GM19328 (cell line): ENCODE data around the gene SLC25A30.
"Not testable (repeated sequence)": the region's sequence is repeated elsewhere in the genome, so short reads cannot be mapped to it uniquely, and the experiment has no call there.

Source experiments
- ATAC-seq: cut with Tn5 transposase; IDR thresholded peaks from one replicate; pipeline ENCODE4 v1.9.1; 2021; ENCODE audit warnings: mild to moderate bottlenecking, moderate library complexity; ENCODE audit not compliant: unreplicated experiment

Gene SLC25A30

DNA sequence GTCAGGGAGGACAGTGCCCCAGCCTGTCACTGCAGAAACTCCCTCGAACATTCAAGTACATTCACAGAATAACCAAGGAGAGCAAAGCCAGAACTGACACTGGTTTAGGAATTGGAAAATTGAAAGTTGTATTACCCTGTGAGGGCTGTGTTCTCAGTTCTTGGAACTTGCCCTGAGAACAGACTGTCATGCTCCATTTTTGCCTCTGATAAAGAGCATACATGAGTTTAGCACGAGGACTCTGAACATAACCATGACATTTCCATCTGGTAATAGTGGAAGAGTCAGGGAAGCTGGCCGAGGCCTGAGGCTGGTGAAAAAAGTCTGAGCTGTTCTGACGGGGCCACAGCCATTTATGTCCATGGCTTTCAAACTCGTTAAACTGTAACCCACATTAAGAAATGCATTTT, 15.2 kb upstream of the SLC25A30 start:
- no peak for ATAC-seq

DNA sequence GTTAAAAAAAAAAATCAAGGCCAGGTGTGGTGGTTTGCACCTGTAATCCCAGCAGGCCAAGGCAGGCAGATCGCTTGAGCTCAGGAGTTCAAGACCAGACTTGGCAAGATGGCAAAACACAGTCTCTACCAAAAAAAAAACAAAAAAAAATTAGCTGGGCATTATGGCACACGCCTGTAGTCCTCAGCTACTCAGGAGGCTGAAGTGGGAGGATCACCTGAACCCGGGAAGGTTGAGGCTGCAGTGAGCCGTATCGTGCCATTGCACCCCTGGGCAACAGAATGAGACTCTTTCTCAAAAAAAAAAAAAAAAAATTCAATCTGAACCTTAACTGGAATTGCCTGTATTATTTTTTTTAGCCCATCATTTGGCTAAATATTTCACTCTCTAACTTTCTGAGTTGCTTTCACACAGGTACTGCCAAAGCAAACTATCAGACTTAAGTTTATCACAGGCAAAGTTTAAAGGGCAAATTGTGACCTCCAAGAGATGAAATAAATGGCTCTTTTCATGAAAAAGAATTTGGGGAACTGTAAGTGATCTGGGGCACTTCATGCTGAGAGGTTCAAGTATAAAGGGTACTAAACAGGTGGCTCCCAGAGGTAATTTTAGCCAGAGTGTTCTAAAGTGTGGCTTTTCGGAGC, 14.7 kb upstream of the SLC25A30 start:
- no peak for ATAC-seq

DNA sequence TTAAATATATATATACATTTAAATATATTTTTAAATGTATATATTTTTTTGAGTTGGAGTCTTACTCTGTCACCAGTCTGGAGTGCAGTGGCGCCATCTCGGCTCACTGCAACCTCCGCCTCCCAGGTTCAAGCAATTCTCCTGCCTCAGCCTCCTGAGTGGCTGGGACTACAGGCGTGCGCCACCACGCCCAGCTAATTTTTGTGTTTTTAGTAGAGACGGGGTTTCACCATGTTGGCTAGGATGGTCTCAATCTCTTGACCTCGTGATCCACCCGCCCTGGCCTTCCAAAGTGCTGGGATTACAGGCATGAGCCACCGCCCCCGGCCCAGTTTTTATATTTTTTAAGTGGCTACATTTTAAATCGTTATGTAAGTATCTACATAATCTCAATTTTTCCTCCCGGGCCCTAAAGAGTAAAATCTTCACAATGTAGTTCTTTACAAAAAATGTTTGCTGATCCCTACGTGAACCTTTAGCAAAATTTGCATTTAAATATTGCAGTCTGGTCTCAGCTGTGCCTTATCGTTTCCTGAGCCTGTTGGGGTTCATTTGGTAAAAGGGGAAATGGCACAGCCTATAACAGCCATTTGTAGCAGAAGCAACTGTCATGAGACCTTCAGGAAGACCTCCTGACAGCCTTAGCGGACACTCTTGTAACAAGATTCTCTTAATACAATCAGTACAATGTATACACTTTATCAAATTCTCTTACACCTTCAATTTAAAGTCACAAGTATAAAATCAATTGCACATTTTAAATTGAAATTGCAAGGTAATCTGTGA, 8.1 kb upstream of the SLC25A30 start:
- ATAC-seq = not testable (repeated sequence)

DNA sequence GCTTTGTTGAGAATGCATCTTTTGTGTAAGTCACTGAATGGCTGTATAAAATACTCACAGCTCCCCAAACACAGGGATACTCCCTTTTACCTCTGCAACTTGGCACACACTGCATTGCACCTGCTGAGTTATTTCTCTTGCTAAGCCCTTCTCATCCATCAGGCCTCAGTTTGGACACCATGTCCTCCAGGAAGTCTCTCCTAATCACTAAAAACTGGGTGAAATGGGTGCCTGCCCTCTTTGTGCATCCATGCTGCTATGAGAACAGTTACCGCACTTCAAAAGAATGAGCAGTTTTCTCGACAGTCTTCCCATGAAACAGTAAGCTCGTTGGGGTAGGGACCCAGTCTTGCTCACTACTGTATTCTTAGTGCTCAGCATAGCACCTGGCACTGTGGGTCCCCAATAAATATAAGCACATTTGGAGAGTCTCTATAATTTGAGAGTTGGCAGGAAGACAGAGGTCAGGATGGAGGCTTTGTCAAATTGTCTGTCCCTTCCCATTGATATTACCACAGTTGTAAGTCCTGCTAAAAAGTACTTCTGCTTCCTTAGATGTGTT, 4.6 kb upstream of the SLC25A30 start:
- ATAC-seq = no peak

DNA sequence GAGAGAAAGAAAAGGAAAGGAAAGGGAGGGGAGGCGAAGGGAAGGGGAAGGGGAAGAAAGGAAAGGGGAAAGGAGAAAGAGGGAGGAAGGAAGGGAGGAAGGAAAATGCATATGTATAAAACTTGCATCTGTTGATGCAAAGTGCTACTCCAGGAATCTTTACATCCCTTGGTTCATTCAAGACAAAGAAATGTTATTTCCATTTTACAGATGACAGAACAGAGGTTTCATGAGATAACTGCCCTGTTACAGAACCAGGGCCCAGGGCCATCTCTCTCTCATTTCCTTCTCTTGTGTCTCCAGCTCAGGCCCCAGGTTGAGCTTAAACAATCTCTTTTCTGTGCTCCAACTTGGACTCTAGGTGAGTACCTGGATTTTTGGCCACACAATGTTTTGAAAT, 1.8 kb upstream of the SLC25A30 start:
- ATAC-seq = no peak

- not testable (repeated sequence) for ATAC-seq
Measured at GRCh38 chr13:45419389-45419788, 1.2 kb upstream of the SLC25A30 start.

DNA sequence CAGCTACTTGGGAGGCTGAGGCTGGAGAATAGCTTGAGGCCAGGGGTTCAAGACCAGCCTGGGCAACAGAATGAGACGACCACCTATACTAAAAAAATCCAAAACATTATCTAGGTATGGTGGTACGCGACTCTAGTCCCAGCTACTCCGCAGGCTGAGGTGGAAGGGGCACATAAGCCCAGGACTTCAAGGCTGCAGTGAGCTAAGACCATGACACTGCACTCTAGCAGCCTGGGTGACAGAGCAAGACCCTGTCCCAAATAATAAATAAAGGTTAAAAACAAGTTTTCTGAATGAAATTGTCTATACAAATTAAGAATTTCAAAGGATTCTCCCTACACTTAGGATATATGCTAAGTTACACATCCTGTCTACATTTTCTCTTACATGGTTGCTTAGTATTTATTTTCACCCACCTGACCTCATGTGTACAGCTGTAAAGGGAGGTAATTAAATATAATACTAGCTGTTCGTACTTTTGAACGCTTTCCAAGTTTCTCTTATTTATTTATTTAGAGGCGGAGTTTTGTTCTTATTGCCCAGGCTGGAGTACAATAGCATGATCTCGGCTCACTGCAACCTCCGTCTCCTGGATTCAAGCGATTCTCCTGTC, 1.6 kb downstream of the SLC25A30 start:
- ATAC-seq = no peak

DNA sequence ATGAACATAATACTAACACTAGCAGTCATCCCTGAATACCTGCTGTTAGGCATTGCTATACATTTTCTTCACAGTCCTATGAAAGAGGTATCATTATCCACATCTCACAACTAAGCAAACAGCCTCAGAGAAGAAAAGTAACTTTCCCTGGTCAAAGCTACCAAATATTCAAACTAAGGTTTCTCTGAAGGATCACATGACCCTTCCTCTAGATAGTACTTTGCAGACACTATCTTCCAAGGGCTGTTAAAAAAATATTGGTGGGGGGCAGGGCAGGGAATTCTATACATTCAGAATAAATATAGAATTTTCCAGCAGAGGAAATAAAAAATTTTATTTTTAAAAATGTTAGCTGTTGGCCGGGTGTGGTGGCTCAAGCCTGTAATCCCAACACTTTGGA, 3.1 kb downstream of the SLC25A30 start:
- ATAC-seq = no peak

DNA sequence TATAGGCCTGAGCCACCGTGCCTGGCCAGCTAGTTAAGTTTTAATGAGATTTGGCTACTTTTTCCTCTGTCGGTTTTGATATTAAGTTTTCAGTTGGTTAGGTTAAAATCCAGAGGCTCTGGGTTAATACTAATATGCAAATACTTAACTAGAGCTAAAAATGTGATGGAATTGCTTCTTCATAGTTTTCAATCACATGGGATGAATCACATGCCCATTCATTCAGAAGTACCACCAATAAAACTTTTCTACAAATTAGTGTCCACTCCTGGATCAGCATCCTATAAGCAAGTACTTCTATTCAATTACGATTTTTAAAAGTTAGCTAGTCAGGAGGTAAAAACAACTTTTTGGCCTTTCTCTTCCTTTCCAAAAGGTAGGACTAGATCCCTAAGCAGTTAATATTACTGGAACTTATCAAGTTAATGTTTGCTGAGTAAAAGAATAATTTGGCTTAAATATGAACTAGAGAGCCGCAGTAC, 4.3 kb downstream of the SLC25A30 start:
- ATAC-seq = no peak

GRCh38 chr13:45412274-45413049, 5.7 kb downstream of the SLC25A30 start:
- no peak for ATAC-seq

DNA sequence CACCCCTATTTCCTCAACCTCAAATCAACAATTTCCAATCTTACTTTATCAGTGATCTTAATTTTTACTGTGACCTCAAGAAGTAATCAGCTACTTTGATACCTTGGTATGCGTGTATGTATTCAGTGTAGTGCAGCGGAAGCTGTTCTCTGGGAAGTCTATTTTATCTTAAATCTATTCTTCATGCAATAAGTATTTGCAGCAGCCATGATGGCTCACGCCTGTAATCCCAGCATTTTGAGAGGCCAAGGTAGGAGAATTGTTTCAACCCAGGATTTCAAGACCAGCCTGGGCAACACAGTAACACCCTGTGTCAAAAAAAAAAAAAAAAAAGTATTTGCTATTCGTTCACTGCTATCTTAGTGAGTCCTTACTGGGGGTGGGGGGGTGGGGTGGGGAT, 6.5 kb downstream of the SLC25A30 start:
- ATAC-seq = no peak

- ATAC-seq = no peak
Measured at GRCh38 chr13:45411221-45411620, 7.0 kb downstream of the SLC25A30 start.

DNA sequence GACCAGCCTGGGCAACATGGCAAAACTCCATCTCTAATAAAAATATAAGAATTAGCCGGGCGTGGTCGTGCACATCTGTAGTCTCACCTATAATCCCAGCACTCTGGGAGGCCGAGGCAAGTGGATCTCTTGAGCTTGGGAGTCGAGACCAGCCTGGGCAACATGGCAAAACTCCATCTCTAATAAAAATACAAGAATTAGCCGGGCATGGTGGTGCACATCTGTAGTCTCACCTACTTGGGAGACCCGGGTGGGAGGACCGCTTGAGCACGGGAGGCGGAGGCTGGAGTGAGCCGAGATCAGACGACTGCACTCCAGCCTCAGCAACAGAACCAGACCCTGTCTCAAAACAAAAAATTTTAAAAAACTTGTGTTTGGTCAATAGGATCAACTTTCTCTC, 7.7 kb downstream of the SLC25A30 start:
- no peak for ATAC-seq

DNA sequence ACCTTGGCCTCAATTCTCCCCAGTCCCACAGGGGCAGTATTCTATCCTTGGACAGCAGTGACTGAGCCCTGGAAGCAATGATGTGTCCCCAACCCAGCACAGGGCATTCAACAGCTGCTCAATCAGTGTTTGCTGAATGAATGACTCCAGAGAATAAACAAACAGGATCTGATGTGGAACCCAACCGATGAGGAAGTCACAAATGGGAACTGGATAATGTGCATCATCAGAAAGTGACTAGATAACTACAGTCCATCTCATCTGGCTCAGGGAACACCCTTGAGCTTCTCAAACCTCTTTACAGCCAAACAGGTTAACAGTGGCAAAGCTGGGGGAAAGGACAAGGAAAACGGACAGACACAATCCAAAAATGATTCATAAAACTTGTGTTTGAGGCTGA, 8.2 kb downstream of the SLC25A30 start:
- no peak for ATAC-seq

GRCh38 chr13:45406421-45406820, 11.8 kb downstream of the SLC25A30 start:
- no peak for ATAC-seq

DNA sequence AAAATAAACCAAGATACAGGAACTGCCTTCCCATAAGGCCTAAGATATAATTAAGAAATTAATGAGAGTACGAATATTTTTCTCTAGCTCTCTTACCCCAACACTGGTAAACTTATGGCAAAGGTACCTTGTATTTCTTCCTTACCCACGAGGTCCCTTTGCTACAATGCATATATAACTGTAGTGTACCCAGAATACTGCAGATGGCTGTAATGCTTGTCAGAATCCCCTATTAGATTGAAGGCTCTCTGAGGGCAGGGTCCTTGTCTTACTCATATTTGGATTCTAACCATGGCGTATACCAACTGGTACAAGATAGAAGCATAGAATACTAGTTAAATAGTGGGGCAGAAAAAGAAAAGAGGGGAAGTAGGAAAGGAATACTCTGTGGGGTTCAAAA, 15.1 kb downstream of the SLC25A30 start:
- ATAC-seq = no peak

DNA sequence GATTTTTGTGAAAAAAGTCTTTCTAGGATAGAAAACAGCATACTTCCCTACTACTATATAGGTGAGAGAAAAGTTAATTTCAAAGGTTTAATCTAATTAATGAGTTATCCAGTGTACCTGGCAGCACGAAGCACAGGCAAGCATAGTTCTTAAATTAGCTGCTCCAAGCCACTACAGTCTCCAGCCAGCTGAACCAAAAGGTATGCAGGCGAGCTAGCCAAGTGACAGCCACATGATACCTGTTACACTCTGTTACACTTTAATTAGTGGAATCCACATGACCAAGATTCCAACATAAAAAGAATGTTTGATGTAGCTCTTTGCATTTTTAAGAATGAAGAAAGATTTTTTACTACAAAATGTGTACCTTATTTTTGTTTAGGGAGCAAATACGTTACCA, 15.5 kb downstream of the SLC25A30 start:
- ATAC-seq = no peak

DNA sequence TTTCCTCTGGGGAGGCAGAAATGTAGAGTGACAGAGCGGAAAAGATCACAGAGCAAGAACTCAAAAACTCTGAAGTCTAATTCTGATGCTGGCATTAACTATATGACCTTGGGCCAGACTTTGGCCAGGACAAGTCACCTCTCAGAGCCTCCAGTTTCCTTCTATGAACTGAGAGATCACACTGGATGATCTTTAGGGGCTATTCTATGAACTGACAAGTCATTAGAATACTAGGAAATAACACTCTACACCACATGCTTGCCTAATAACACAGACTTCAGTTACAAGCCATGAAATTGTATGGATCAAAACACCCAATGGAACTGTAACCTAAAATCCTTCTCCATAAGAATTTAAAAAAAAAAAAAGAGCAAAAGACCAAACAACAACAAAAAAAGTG, 16.9 kb downstream of the SLC25A30 start:
- ATAC-seq = no peak

- no peak for ATAC-seq
Measured at GRCh38 chr13:45398877-45399276, 19.3 kb downstream of the SLC25A30 start.

DNA sequence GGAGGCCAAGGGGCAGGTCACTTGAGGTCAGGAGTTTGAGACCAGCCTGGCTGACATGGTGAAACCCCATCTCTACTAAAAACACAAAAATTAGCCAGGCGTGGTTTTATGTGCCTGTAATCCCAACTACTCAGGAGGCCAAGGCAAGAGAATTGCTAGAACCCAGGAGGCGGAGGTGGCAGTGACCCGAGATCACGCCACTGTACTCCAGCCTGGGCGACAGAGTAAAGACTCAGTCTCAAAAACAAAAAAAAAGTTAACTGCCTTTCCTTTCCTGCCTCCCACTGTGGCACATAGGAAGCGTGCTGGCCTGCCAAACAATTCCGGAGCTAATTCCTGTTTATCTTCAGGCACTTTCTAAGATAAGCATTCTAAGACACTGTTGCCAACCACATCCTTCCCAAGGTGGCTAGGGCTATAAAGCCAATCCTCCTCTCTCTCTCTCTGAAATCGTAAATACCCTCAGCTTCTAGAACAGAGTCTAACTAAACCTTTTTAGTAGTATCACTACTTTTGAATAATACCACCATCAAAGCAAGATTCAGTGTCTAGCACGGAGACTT, 21.6 kb downstream of the SLC25A30 start:
- no peak for ATAC-seq
